NT2/D1 (cell line): ENCODE measurements around the gene GIGYF1.

Experiments used
- SUZ12 ChIP-seq: IDR thresholded peaks from 2 replicates; pipeline ENCODE4 v1.6.1; 2011; ENCODE audit not compliant: insufficient read length, insufficient read depth; ENCODE audit errors: extremely low read depth
- ZNF274 ChIP-seq: IDR thresholded peaks from 2 replicates; pipeline ENCODE4 v1.6.1; 2011; ENCODE audit warnings: mild to moderate bottlenecking, low read depth, low read length

DNA sequence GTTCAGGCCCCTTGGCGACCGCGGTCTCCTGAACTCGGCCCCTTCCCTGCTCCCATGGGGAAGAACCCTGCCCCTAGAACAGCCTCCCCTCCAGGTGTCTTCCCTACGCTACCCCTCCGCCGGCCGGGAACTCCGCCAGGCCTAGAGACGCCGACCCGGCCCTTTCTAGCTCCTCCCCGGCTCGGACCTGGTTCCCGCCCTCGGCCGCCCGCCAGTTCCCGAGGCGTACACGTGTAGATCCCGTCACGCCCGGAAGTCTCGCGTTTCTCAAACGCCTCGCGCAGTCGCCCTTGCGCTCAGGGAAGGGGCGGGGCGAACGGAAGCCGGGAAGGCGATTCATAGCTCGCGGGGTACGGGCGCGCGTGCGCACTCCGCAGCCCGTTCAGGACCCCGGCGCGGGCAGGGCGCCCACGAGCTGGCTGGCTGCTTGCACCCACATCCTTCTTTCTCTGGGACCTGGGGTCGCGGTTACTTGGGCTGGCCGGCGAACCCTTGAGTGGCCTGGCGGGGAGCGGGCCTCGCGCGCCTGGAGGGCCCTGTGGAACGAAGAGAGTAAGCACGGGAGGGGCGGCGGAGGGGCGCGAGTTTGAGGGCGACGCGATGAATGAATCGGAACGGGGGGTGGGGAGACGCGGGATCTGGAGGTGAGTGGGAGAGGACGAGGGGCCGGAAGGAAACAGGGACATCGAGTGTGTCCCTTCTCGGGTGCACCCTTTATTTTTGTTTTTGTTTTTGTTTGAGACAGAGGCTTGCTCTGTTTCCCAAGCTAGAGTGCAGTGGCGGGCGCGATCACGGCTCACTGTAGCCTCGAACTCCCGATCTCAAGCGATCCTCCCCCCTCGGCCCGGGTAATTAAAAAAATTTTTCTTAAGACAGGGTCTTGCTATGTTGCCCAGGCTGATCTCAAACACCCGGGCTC, 12.0 kb upstream of the GIGYF1 start, which contains the start of gene POP7:
- TF ChIP-seq SUZ12: no peak
- TF ChIP-seq ZNF274: no peak
